Omental fat pad (tissue), 4 donors: ENCODE data around the gene PDE1C. TPM values are rescaled to one million over a fixed set of nuclear protein-coding genes. Genes with fewer than 3 reads are reported as not detected.

ENCODE experiments used
- ATAC-seq: fragments of 150-250 bp; one replicate; pipeline ENCODE4 v1.9.1; 2016; ENCODE audit warnings: mild to moderate bottlenecking, moderate library complexity; ENCODE audit not compliant: low FRiP score
- DNase-seq: peaks from one replicate; pipeline ENCODE4 v3.0.0-alpha.2; 2019; ENCODE audit warnings: low spot score
- total RNA-seq, 4 donors: library from RNA; depleted of rRNA; stranded (reverse); fragments of >200 nt; gene quantifications; one replicate each; pipeline ENCODE4 v1.1.0, GENCODE V29; 2016
- TF ChIP-seq, protein P1 (sequence below), 3 donors: fragments of 450-650 bp; IDR thresholded peaks; one replicate each; pipeline ENCODE4 v1.5.1; 2016 to 2017; ENCODE audit warnings: antibody characterized with exemption in 3 of 3, mild to moderate bottlenecking in 3 of 3, moderate library complexity in 2 of 3

Gene PDE1C
- total RNA-seq = 10 to 100 TPM in 1 of 4 donors, 1 to 10 TPM in 3; 2.6 to 20.6 (median 4.3) TPM

DNA sequence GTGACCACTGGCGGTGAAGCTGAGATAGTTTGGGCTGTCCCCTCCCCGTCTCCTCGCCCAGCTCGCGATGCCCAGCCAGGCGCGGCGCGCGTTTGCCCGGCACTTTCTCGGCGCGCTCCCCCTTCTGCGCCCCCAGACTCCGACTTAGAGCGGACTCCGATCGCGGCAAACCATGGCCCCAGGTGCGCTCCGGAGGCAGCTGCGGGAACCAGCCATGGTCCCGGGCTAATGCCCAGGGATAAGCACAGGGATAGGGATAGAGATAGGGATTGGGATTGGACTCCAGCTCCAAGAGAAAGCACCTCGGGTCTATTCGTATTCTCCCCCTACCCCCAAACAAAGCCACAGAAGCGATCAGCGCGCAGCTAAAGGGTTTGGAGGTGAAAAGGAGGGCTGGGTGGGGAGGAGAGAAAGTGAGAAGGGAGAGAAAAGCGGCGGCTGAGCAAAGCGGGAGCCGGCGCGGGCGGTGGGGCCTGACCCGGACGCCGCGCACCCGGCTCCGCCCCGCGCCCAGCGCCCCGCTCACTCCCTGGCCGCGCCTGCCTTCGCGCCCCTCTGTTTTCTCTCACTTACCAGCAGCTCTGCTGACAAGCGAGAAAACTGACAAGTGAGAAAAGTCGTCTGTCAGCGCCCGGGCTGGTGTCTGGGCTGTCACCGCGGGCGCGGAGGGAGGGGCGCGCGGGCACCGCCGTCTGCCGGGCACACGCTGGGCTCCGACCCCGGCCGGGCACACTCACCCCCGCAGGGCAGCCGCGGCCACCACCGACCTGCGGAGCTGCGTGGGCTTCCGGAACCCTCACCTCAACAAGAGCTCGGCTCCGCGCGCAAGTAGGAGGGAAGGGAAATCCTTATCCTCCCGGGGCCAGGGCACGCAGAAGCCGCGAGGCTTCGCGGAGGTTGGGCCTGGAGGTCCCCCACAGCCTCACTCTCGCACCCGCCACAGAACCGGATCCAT is at the start of gene PDE1C:
PDE1C (minus strand) TSS at position 2 of the 955 bp plus-strand sequence.
- DNase-seq = no peak
- ATAC-seq = peak; percentile 60
- TF ChIP-seq, protein P1, sequence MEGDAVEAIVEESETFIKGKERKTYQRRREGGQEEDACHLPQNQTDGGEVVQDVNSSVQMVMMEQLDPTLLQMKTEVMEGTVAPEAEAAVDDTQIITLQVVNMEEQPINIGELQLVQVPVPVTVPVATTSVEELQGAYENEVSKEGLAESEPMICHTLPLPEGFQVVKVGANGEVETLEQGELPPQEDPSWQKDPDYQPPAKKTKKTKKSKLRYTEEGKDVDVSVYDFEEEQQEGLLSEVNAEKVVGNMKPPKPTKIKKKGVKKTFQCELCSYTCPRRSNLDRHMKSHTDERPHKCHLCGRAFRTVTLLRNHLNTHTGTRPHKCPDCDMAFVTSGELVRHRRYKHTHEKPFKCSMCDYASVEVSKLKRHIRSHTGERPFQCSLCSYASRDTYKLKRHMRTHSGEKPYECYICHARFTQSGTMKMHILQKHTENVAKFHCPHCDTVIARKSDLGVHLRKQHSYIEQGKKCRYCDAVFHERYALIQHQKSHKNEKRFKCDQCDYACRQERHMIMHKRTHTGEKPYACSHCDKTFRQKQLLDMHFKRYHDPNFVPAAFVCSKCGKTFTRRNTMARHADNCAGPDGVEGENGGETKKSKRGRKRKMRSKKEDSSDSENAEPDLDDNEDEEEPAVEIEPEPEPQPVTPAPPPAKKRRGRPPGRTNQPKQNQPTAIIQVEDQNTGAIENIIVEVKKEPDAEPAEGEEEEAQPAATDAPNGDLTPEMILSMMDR (IDR thresholded peaks at IDR 0.05) = no peak

DNA sequence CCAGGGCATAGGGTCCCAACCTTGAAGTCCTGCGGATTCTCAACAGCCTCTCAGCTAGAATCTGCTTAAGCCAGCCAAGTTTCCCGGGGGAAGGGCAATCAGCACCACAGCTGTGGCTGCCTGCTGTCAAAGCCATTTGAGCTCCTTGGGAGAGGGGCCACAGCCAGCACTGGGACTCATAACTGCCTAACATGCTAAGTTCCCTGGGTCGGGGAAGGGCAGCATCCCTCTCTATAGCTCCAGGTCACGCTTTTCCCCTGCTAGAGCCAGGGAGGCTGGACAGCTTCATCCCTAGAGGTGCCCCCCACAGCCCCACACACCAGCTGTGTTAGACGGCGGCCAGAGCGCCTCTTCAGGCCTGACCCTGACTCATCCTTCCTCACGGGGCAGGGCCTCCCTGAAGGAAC is 49.6 kb upstream of the PDE1C start:
- DNase-seq (no peak), ATAC-seq (no peak)
- TF ChIP-seq, protein P1 (IDR thresholded peaks at IDR 0.05) = no peak

DNA sequence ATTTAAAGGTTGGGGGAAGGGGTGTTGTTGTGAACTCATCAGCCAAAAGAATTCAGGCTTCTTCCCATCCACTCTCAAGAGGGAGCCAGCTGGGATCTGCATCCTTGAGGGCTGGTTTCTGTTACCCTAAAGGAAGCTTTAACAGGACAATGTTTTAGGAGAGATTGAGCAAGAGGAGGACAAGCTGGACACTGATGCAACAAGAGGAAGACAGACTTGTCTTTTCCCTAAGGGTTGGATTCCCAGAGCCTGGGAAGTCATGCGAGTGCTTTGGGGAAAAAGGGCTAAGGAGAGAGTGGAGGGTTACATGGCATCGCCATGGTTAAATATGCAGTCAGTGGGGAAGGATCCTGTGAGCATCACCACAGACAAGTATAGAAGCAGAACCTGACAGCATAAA is 47.6 kb upstream of the PDE1C start:
- no peak for DNase-seq
- no peak for ATAC-seq
- TF ChIP-seq, protein P1 (IDR thresholded peaks at IDR 0.05) = no peak

DNA sequence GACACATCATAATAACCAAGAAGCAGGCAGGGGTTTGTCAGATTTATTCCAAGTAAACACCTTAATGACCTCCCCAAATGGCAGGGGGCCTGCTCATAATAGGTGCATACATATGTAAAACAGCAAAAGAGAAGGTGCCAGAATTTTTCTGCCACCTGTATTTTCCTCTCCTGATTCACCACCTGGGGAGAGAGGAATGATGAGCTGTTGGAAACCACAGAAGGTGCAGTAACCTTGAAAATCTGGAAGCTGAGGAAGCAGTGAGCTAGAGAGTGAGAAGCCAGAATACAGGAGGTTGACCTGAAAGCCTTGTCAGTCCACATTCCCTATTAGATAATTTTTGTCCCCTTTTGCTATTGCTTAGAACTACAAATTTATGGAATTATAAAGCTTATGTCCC is 46.2 kb upstream of the PDE1C start:
- ATAC-seq = no peak
- TF ChIP-seq, protein P1 (IDR thresholded peaks at IDR 0.05) = no peak

DNA sequence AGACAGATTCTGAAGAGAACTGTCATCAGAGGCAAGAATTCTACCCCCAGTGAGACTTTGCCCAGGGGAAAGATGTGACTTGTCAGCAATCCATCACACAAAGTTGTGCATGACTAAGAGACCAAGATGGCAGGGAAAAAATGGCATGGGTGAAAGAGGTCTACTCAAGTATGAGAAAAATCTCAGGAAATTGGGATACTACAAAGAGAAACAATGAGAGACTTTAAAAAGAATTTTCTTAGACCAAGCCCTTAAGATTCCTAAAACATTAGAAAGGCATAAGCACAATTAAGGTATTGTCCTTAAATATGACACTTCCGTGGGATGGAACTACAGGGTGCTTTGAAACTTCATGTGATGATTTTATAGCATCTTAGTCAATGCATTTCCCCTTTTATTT is 45.6 kb upstream of the PDE1C start:
- no peak for DNase-seq
- no peak for ATAC-seq
- TF ChIP-seq, protein P1 (IDR thresholded peaks at IDR 0.05) = no peak

More for the DNA sequence above, 46.2 kb upstream of the PDE1C start:
- DNase-seq = no peak

DNA sequence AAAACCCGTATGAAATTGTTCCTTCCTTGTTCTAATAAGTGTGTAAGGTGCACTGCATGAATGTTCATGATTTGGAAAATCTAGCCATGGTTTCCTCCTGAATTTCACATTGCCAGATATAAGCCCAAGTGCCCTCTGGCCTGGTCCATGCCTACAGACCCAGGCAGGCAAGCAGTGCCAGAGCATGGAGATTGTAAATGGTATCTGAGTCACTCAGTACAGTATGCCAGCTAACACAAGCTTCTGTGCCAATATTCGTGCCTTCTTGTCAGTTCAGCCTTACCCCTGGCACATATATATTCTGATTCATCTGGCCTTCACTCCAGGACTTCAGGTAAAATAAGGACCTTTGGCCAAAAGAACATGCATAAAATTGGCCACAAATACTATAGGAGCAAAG is 38.4 kb upstream of the PDE1C start:
- ATAC-seq (no peak), DNase-seq (no peak)
- TF ChIP-seq, protein P1 (IDR thresholded peaks at IDR 0.05) = no peak

DNA sequence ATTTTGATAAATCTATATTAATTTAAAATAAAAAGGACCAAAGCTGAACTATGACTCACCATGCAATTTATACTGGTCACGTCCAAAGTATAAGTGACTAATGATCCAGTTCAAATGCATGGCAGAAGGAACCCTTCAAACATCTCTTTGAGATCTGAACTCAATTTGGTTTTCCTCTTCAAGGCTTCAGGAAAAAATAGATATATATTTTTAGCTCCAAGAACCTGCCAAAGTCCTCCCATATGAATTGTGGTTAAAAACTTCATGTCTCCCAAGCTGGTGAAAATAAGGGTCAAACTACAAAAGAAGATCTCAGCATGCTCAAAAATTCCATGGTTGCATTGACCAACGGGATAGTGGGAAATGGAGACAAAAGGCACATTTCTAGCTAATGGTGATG is 34.6 kb upstream of the PDE1C start:
- TF ChIP-seq, protein P1 (IDR thresholded peaks at IDR 0.05) = no peak
- no peak for DNase-seq

More for the DNA sequence above, 34.6 kb upstream of the PDE1C start:
- no peak for ATAC-seq
